GM12891 (cell line): Measurements from ENCODE around the gene ADIRF. TPM values are rescaled to one million over a fixed set of nuclear protein-coding genes. Genes with fewer than 3 reads are reported as not detected.
"Not testable (repeated sequence)": the region's sequence is repeated elsewhere in the genome, so short reads cannot be mapped to it uniquely, and the experiment has no call there.

ENCODE experiments used
- DNase-seq: peaks from one replicate; pipeline ENCODE4 v3.0.0; 2011; ENCODE audit warnings: low spot score; ENCODE audit not compliant: insufficient read length
- FAIRE-seq: peaks from 2 replicates; lab custom pipeline; 2011; peaks lifted over from hg19 to GRCh38; lab: Jason Lieb, UNC
- PAX5 ChIP-seq: IDR thresholded peaks from 2 replicates; pipeline ENCODE4 v1.6.1; 2011; ENCODE audit warnings: low read length, moderate library complexity, mild to moderate bottlenecking; ENCODE audit not compliant: insufficient read depth, severe bottlenecking
- POLR2A ChIP-seq: IDR thresholded peaks from 2 replicates; pipeline ENCODE4 v1.6.1; 2011; ENCODE audit warnings: low read depth, low read length, control low read depth
- POLR2AphosphoS5 ChIP-seq: IDR thresholded peaks from 2 replicates; pipeline ENCODE4 v1.6.1; 2011; ENCODE audit warnings: low read depth, low read length, control low read depth
- POU2F2 ChIP-seq: IDR thresholded peaks from 2 replicates; pipeline ENCODE4 v1.6.1; 2011; ENCODE audit warnings: low read depth, mild to moderate bottlenecking, control low read depth, low read length, moderate library complexity
- SPI1 ChIP-seq: IDR thresholded peaks from 2 replicates; pipeline ENCODE4 v1.6.1; 2011; ENCODE audit warnings: low read depth, low read length, control low read depth
- TAF1 ChIP-seq: IDR thresholded peaks from 2 replicates; pipeline ENCODE4 v1.6.1; 2011; ENCODE audit warnings: low read depth, low read length, control low read depth
- polyA plus RNA-seq: library from polyadenylated mRNA; unstranded; fragments of >200 nt; gene quantifications from one replicate; pipeline ENCODE4 v1.2.1, GENCODE V29; 2012; ENCODE audit warnings: low read depth, missing spikeins, inconsistent platforms; ENCODE audit not compliant: missing spikeins

The ADIRF gene
- 2.1 TPM for polyA plus RNA-seq

DNA sequence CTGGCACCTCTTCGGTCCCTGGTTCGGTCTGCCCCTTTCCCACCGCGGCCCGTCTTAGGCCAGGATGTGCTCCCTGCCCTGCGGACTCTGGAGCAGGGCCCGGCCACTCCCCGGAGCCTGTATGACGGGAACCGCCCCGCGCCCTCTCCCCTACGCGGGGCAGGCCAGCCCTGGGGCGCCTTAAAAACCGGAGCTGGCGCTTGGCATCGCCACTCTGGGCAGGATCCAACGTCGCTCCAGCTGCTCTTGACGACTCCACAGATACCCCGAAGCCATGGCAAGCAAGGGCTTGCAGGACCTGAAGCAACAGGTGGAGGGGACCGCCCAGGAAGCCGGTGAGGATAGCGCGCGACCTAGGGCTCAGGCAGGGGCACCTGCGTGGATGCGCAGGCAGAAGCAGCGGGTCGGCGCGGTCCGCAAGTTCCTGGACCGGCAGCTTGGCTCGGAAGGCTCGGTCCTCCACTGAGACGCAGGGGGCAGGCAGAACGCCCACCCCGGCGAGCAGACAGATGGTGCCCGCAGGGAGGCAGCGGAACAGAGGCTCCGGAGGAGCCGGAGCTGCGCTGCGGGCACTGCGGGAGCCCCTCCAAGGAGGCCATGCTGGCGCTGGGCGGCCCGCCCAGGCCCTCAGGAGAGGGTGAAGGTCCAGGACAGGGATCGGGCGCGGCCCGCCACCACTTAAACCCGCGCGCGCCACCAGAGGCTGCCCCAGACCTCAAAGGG, at the start of gene ADIRF:
TSS of gene ADIRF (plus strand) at position 212 of the 723 bp plus-strand sequence. CDS start at position 275, 63 bp downstream.
- FAIRE-seq (no peak), DNase-seq (no peak)
- no peak for TF ChIP-seq SPI1
- TF ChIP-seq POU2F2, result no peak
- TF ChIP-seq PAX5, result no peak
- TF ChIP-seq POLR2A, result no peak
- TF ChIP-seq POLR2AphosphoS5, result no peak
- TF ChIP-seq TAF1, result no peak

DNA sequence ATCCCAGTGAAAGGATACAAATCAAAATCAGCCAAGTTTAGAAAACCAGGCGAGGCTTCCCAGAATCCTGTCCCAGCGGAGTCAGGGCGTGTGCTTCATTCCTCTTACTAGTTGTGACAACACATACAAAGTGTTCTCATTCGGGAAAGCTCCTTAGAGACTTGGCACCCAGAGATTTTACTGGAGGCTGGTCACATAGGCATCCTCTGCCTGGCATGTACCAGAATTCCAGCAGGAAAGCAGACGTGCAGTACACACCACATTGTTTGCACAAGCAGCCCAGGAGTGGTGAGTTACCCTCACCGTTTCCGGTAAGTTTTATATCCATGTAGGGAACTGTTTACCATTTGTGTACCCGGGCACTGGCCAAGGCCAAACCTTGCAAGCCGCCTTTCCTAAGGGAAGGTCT, 45.7 kb upstream of the ADIRF start:
- no peak for TF ChIP-seq POLR2A
- no peak for TF ChIP-seq PAX5
- no peak for TF ChIP-seq POU2F2
- no peak for TF ChIP-seq POLR2AphosphoS5
- no peak for TF ChIP-seq TAF1
- TF ChIP-seq SPI1, result no peak
- no peak for FAIRE-seq
- DNase-seq, result no peak

DNA sequence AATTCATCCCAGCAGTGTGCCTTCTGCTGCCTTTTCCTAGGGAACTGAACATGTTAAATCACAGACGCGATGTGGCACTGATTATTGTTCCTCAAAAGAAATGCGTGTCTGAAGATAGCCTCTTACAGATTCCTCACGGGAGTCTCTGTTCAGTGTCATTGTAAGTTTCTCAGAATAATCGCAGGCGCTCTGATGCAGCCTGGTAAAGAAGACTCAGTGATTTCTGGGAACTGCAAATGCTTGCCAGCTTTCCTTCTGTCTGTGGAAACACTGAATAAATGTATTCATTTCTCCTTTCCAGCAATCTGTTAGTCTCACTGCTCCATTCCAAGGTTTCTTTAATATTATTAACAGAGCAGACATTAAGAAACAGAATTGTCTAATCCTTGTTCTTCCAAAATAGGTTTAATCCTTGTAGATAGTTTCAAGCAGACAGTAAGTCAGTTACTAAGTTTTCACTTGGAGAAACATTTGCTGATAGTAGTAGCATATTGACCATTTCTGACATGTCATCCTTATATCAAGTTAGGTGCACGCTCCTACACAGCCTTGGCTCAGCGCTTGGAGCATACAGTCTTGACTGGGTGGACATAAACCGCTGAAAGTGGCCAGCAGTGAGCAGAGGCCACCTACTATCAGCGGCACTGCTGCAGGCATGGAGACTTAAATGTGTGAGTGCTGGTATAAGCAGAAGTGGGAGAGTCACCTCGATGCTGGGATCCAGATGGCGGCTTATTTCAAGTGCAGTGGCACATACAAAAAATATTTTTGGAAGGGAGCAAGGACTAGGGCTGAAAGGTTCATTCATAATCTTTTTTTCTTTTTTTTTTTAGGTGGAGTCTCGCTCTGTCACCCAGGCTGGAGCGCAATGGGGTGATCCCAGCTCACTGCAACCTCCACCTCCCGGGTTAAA, 38.6 kb upstream of the ADIRF start:
- DNase-seq (no peak), FAIRE-seq (no peak)
- TF ChIP-seq PAX5 (no peak), POLR2AphosphoS5 (no peak), TAF1 (no peak), POU2F2 (no peak), SPI1 (no peak), POLR2A (no peak)

DNA sequence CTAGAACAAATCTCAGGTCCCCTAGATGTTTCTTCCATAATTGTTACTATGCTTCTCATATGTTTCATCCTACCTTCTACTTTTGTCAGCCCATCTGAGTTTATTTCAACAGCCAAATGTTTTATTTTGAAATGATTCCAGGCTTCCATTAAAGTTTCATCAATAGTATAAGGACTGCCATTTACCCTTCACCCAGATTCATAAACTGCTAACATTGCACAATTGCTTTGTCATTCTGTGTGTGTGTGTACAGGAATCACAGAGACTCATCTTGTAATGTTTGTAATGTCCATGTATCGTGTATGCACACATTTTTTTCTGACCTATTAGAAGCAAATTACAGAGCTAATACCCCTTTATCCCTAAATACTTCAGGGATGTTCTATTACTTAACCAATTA, 36.4 kb upstream of the ADIRF start:
- FAIRE-seq, result no peak

DNA sequence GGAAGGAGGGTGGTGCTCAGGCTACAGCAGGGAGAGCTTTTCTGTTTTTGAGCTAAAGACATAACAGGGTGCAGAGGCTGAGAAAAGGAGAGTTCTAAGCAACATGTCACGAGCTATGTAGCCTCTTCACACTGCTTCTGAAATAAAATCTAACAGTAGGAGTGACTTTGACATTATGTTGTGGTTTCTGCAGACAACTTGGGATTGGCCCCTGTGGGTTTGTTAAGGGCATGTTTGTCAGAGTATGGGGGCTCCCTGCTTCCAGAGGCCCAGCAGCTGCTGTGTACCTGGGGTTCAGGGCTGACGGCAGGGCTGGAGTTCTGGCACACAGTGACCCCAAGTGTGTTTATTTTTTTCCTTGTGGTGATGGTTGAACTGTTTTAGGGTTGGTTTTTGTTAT, 35.6 kb upstream of the ADIRF start:
- FAIRE-seq, result no peak

More for the DNA sequence above, 36.4 kb upstream of the ADIRF start:
- no peak for TF ChIP-seq SPI1
- no peak for TF ChIP-seq POLR2AphosphoS5
- no peak for TF ChIP-seq TAF1
- no peak for TF ChIP-seq POLR2A
- TF ChIP-seq PAX5, result no peak
- no peak for TF ChIP-seq POU2F2
- no peak for DNase-seq

DNA sequence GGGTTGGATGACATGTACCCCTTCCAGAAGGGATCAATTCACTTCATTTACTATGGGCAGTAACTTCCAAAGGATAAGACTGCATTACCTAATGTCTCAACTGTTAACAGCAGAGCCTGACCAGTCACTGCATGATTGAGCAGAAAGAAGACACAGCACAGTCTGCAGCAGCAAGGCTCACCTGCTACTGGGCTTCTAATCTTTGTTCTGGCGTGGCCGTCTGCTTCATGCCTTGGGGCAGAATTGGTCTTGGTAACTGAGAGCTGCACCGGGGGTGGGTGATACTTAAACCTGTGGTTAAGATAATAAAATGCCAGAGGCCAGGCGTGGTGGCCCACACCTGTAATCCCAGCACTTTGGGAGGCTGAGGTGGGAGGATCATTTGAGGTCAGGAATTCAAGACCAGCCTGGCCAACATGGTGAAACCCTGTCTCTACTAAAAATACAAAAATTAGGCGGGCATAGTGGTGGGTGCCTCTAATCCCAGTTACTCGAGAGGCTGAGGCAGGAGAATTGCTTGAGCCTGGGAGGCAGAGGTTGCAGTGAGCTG, 34.0 kb upstream of the ADIRF start:
- DNase-seq, result not testable (repeated sequence)
- FAIRE-seq, result peak; percentile 23

More for the DNA sequence above, 35.6 kb upstream of the ADIRF start:
- TF ChIP-seq POU2F2 (no peak), TAF1 (no peak), SPI1 (no peak), POLR2AphosphoS5 (no peak), PAX5 (no peak), POLR2A (no peak)
- no peak for DNase-seq

DNA sequence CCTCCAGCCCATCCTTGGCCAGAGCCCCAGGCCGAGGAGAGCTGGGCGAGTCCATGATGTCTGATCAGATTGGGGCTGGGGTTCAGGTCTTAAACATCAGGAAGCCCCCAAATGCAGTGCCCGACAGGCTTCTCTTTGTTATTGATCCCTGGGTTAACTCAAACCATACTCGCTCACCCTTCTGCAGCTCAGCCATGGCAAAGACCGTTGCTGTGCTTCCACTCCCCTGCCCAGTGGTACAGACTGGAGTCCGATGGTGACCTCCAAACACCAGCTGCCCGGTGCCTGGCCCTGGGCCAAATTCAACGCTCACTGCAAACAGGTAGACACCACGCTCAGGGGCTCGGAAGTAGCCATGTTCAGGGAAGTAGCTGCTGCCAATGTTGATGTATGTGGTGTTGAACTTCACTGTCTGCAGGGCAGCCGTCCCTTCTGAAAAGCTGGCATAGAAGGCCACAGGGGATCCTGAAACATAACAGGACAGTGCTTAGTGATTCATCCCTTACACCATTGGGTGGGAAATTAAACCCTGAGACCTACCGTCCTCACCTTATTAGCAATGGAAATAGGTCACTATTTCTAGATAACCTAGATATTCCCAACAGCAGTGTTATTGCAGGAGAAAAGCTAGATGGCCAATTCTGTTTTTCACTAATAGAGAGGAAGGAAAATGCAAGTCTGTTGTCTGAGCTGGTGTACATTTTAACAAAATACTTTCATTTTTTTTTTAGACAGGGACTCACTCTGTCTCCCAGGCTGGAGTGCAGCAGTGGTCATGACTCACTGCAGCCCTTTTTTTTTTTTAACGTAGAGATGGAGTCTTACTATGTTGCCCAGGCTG, 31.4 kb upstream of the ADIRF start:
- FAIRE-seq (no peak), DNase-seq (no peak)
- TF ChIP-seq SPI1, result no peak

DNA sequence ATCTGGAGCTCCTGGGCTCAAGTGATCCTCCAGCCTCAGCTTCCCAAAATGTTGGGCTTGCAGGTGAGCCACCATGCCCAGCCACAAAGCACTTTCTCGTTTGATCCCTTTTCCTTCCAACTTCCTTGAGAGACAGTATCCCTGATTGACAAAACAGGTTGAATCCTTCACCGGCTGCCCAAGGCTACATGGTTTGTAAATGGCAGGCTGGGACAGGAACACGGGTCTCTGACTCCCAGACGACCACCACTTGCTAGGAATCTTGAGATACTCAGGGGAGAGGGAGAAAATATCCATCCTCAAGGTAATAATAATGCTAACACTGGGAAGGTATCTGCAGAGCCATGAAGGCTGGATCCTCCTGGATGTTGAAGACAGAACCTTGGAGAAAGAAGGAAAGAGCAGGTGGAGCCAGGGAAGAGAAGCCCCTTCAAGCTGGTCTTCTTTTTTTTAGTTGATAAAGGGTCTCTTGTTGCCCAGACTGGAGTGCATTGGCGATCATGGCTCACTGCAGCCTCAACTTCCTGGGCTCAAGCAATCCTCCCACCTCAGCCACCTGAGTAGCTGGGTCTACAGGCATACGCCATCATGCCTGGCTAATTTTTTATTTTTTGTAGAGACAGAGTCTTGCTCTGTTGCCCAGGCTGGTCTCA, 30.7 kb upstream of the ADIRF start:
- no peak for FAIRE-seq
- DNase-seq, result no peak
- no peak for TF ChIP-seq TAF1
- TF ChIP-seq POU2F2, result no peak
- TF ChIP-seq POLR2AphosphoS5, result no peak
- TF ChIP-seq POLR2A, result no peak
- no peak for TF ChIP-seq PAX5
- no peak for TF ChIP-seq SPI1

DNA sequence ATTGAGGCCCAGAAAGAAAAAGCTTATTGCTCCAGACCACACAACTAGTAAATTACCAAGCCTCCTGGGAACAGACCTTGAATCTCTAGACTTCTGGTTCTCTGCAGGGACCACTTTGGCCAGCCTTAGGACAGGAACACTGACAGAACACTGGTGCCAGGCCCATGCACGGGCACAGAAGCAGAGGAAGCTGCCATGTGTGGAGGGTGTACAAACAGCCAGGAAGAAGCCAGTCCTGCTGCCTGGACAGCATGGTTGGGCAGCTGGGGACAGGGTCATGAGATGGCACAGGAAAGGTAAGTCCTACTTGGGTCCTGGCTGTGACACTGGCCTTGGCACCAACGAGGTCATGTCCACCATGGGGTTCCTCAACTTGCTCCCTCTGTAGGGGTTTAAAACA, 30.0 kb upstream of the ADIRF start:
- peak; percentile 5 for FAIRE-seq
- TF ChIP-seq POLR2A, result no peak
- TF ChIP-seq PAX5, result no peak
- TF ChIP-seq SPI1, result no peak
- no peak for TF ChIP-seq POLR2AphosphoS5
- no peak for TF ChIP-seq POU2F2
- no peak for TF ChIP-seq TAF1
- DNase-seq, result no peak

DNA sequence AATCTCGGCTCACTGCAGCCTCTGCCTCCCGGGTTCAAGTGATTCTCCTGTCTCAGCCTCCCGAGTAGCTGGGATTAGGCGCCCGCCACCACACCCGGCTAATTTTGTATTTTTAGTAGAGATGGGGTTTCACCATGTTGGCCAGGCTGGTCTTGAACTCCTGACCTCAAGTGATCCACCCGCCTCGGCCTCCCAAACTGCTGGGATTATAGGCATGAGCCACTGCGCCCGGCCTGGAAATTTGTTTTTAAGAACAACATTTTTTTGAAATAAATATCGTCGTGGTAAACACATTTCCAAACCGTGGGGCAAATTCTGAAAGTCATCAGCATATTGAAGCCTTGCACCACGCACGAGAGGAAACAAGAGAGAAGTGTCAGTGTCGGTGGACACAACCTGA, 28.2 kb upstream of the ADIRF start:
- DNase-seq, FAIRE-seq: not testable (repeated sequence)
